ENCODE data around the gene IGFN1.

DNA sequence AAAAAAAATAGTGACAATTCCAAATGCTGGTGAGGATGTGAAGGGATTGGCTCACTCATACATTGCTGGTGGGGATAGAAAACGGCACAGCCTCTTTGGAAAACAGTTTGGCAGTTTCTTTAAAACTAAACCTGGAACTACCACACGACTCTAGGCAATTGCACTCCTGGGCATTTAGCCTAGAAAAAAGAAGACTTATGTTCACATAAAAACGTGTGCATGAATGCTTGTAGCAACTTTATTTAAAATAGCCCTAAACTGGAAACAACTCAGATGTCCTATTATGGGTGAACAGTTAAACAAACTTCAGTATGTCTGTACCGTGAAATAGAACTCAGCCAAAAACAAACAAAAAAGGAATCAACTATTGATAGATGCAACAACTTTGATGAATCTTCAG, 26.9 kb upstream of the IGFN1 start:
- TF ChIP-seq, protein P1, sequence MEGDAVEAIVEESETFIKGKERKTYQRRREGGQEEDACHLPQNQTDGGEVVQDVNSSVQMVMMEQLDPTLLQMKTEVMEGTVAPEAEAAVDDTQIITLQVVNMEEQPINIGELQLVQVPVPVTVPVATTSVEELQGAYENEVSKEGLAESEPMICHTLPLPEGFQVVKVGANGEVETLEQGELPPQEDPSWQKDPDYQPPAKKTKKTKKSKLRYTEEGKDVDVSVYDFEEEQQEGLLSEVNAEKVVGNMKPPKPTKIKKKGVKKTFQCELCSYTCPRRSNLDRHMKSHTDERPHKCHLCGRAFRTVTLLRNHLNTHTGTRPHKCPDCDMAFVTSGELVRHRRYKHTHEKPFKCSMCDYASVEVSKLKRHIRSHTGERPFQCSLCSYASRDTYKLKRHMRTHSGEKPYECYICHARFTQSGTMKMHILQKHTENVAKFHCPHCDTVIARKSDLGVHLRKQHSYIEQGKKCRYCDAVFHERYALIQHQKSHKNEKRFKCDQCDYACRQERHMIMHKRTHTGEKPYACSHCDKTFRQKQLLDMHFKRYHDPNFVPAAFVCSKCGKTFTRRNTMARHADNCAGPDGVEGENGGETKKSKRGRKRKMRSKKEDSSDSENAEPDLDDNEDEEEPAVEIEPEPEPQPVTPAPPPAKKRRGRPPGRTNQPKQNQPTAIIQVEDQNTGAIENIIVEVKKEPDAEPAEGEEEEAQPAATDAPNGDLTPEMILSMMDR (conservative IDR thresholded peaks at IDR 0.05), result no peak
- TF ChIP-seq EZH2 (IDR thresholded peaks at IDR 0.05; ENCODE audit: low read depth), result no peak
